GM18870 (cell line): ENCODE data around the gene PRKD2.

ENCODE experiments used
- ATAC-seq: cut with Tn5 transposase; IDR thresholded peaks from one replicate; pipeline ENCODE4 v1.9.1; 2021; ENCODE audit warnings: moderate library complexity; ENCODE audit not compliant: unreplicated experiment

The PRKD2 gene

GRCh38 chr19:46742926-46743480, 26.1 kb upstream of the PRKD2 start:
- no peak for ATAC-seq

- no peak for ATAC-seq
Observed at GRCh38 chr19:46741447-46741846, 24.5 kb upstream of the PRKD2 start.

GRCh38 chr19:46739290-46739771, 22.4 kb upstream of the PRKD2 start:
- no peak for ATAC-seq

GRCh38 chr19:46737761-46738171, 20.9 kb upstream of the PRKD2 start:
- ATAC-seq: no peak

GRCh38 chr19:46737298-46737654, 20.4 kb upstream of the PRKD2 start:
- no peak for ATAC-seq

GRCh38 chr19:46736531-46737297, 19.8 kb upstream of the PRKD2 start:
- ATAC-seq: no peak

GRCh38 chr19:46733690-46734292, 16.9 kb upstream of the PRKD2 start:
- no peak for ATAC-seq

GRCh38 chr19:46732966-46733689, 16.2 kb upstream of the PRKD2 start:
- ATAC-seq: no peak

- no peak for ATAC-seq
Observed at GRCh38 chr19:46732172-46732938, 15.4 kb upstream of the PRKD2 start.

- ATAC-seq: no peak
Observed at GRCh38 chr19:46731584-46731983, 14.7 kb upstream of the PRKD2 start.

GRCh38 chr19:46731007-46731501, 14.1 kb upstream of the PRKD2 start:
- ATAC-seq: no peak

- ATAC-seq: no peak
Observed at GRCh38 chr19:46730595-46730994, 13.7 kb upstream of the PRKD2 start.

GRCh38 chr19:46730187-46730586, 13.3 kb upstream of the PRKD2 start:
- ATAC-seq: no peak

- ATAC-seq: no peak
Observed at GRCh38 chr19:46729696-46730095, 12.8 kb upstream of the PRKD2 start.

GRCh38 chr19:46728693-46729339, 11.9 kb upstream of the PRKD2 start:
- ATAC-seq: no peak

- ATAC-seq: no peak
Observed at GRCh38 chr19:46728208-46728607, 11.3 kb upstream of the PRKD2 start.

GRCh38 chr19:46727757-46728156, 10.8 kb upstream of the PRKD2 start:
- ATAC-seq: no peak

- no peak for ATAC-seq
Observed at GRCh38 chr19:46726971-46727501, 10.1 kb upstream of the PRKD2 start.

GRCh38 chr19:46726551-46726950, 9.6 kb upstream of the PRKD2 start:
- no peak for ATAC-seq

- ATAC-seq: no peak
Observed at GRCh38 chr19:46725859-46726393, 9.0 kb upstream of the PRKD2 start.
